Neural cell (in vitro differentiated cells): ENCODE data around the gene U2SURP. TPM values are rescaled to one million over a fixed set of nuclear protein-coding genes. Genes with fewer than 3 reads are reported as not detected.

ENCODE experiments used
- H2AFZ ChIP-seq: fragments of 200-600, 300-800 bp; sonication (generic), shearing (Covaris generic); 2 replicates; pipeline ENCODE4 v1.6.0; 2014; ENCODE audit warnings: low read depth, mild to moderate bottlenecking, antibody characterized with exemption, low read length, moderate library complexity
- H3F3A ChIP-seq: fragments of 200-600 bp; shearing (Covaris generic); 2 replicates; pipeline ENCODE4 v1.6.1; 2016; ENCODE audit warnings: mild to moderate bottlenecking, moderate library complexity, mixed read lengths, antibody characterized with exemption, low read length; ENCODE audit not compliant: insufficient read depth, poor library complexity, severe bottlenecking
- H3K27ac ChIP-seq: fragments of 200-600, 300-800 bp; sonication (generic), shearing (Covaris generic); 2 replicates; pipeline ENCODE4 v1.5.1; 2014; ENCODE audit warnings: mild to moderate bottlenecking, low read length, moderate library complexity
- H3K27me3 ChIP-seq: fragments of 300-800, 200-600 bp; sonication (generic), shearing (Covaris generic); 2 replicates; pipeline ENCODE4 v1.6.0; 2014; ENCODE audit warnings: mild to moderate bottlenecking, low read depth, low read length, moderate library complexity; ENCODE audit not compliant: insufficient read depth
- H3K36me3 ChIP-seq: fragments of 300-800, 200-600 bp; sonication (generic), shearing (Covaris generic); 2 replicates; pipeline ENCODE4 v1.5.1; 2014; ENCODE audit warnings: mild to moderate bottlenecking, antibody characterized with exemption, low read length, moderate library complexity; ENCODE audit not compliant: insufficient read depth
- H3K4me2 ChIP-seq: fragments of 300-800, 200-600 bp; sonication (generic), shearing (Covaris generic); 2 replicates; pipeline ENCODE4 v1.6.0; 2014; ENCODE audit warnings: mild to moderate bottlenecking, low read length
- H3K4me3 ChIP-seq: fragments of 300-800, 200-600 bp; sonication (generic), shearing (Covaris generic); 2 replicates; pipeline ENCODE4 v1.5.1; 2014; ENCODE audit warnings: mild to moderate bottlenecking, low read length, moderate library complexity
- H3K79me2 ChIP-seq: fragments of 200-600 bp; shearing (Covaris generic); replicated peaks from 2 replicates; pipeline ENCODE4 v1.6.0; 2014; ENCODE audit warnings: mild to moderate bottlenecking, low read length, moderate library complexity; ENCODE audit not compliant: insufficient read depth
- H3K9ac ChIP-seq: fragments of 300-800, 200-600 bp; sonication (generic), shearing (Covaris generic); 2 replicates; pipeline ENCODE4 v1.6.1; 2016; ENCODE audit warnings: mild to moderate bottlenecking, low read length, mixed read lengths
- H3K9me2 ChIP-seq: fragments of 200-600 bp; shearing (Covaris generic); 2 replicates; pipeline ENCODE4 v1.6.1; 2016; ENCODE audit warnings: mild to moderate bottlenecking, low read length, mixed read lengths; ENCODE audit not compliant: insufficient read depth
- H3K9me3 ChIP-seq: fragments of 200-600, 300-800 bp; sonication (generic), shearing (Covaris generic); 2 replicates; pipeline ENCODE4 v1.6.1; 2016; ENCODE audit warnings: mild to moderate bottlenecking, mixed run types, low read length, moderate library complexity, mixed read lengths
- H4K20me1 ChIP-seq: fragments of 200-600 bp; shearing (Covaris generic); 2 replicates; pipeline ENCODE4 v1.6.1; 2016; ENCODE audit warnings: mild to moderate bottlenecking, mixed run types; ENCODE audit not compliant: insufficient read depth
- EP300 ChIP-seq: fragments of 450-650 bp; conservative IDR thresholded peaks from 2 replicates; pipeline ENCODE4 v1.6.1; 2014; ENCODE audit warnings: antibody characterized with exemption, mild to moderate bottlenecking, moderate library complexity; ENCODE audit not compliant: poor library complexity, severe bottlenecking
- EZH2 ChIP-seq: fragments of 200-600, 300-800 bp; shearing (Covaris generic), sonication (generic); IDR thresholded peaks from 2 replicates; pipeline ENCODE4 v1.6.1; 2014; ENCODE audit warnings: antibody characterized with exemption, low read length, borderline replicate concordance, mild to moderate bottlenecking; ENCODE audit not compliant: insufficient read depth, poor library complexity, severe bottlenecking
- MXI1 ChIP-seq: fragments of 450-650 bp; conservative IDR thresholded peaks from 2 replicates; pipeline ENCODE4 v1.6.1; 2014; ENCODE audit warnings: antibody characterized with exemption, mild to moderate bottlenecking; ENCODE audit not compliant: poor library complexity, severe bottlenecking
- POLR2AphosphoS5 ChIP-seq: IDR thresholded peaks from 2 replicates; pipeline ENCODE4 v1.6.1; 2012
- REST ChIP-seq: IDR thresholded peaks from 2 replicates; pipeline ENCODE4 v1.6.1; 2012; ENCODE audit warnings: borderline replicate concordance
- SMC3 ChIP-seq: fragments of 450-650 bp; conservative IDR thresholded peaks from 2 replicates; pipeline ENCODE4 v1.6.1; 2014; ENCODE audit warnings: antibody characterized with exemption, mild to moderate bottlenecking, moderate library complexity; ENCODE audit not compliant: poor library complexity
- TAF1 ChIP-seq: IDR thresholded peaks from 2 replicates; pipeline ENCODE4 v1.6.1; 2012; ENCODE audit warnings: low read depth
- polyA plus RNA-seq: library from polyadenylated mRNA; depleted of rRNA; stranded (reverse); fragments of >200 nt; gene quantifications from 2 replicates; pipeline ENCODE4 v1.2.3, GENCODE V29; 2014
- TF ChIP-seq, protein P1 (sequence below): fragments of 450-650 bp; IDR thresholded peaks from 2 replicates; pipeline ENCODE4 v1.5.1; 2014; ENCODE audit warnings: antibody characterized with exemption, mild to moderate bottlenecking, moderate library complexity; ENCODE audit not compliant: poor library complexity, severe bottlenecking

The U2SURP gene
- polyA plus RNA-seq, 1 donor from 2014 or later, result 159 TPM

DNA sequence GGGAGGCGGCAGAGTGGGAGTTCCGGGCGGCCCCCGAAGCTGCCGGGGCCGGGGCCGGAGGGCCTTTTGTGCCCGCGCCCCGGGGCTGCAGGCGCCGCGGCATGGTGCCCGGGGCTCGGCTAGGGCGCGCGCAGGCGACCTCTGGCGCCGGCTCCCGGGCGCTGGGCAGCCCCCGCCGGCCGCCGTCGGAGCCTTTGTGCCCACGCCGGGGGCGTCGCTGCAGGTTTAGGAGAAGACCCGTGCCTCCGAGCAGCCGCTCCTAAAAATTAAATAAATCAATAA is 38.2 kb upstream of the U2SURP start:
- Histone ChIP-seq H2AFZ (peak overlapping the region; percentile 7), H3K9ac (peak overlapping the region; percentile 78), H3K27ac (no peak overlapping the region), H3F3A (no peaks in the 10 kb centered on the region), H3K36me3 (no peaks in the 10 kb centered on the region), H3K79me2 (no peaks in the 10 kb centered on the region), H3K9me2 (no peaks in the 10 kb centered on the region), H3K27me3 (no peaks in the 10 kb centered on the region), H3K4me3 (peak overlapping the region; percentile 86), H3K4me2 (no peak overlapping the region), H4K20me1 (no peaks in the 10 kb centered on the region), H3K9me3 (no peaks in the 10 kb centered on the region)
- TF ChIP-seq POLR2AphosphoS5 (no peak), SMC3 (no peak), REST (no peak), TAF1 (no peak), EZH2 (no peak), EP300 (no peak)
- TF ChIP-seq, protein P1, sequence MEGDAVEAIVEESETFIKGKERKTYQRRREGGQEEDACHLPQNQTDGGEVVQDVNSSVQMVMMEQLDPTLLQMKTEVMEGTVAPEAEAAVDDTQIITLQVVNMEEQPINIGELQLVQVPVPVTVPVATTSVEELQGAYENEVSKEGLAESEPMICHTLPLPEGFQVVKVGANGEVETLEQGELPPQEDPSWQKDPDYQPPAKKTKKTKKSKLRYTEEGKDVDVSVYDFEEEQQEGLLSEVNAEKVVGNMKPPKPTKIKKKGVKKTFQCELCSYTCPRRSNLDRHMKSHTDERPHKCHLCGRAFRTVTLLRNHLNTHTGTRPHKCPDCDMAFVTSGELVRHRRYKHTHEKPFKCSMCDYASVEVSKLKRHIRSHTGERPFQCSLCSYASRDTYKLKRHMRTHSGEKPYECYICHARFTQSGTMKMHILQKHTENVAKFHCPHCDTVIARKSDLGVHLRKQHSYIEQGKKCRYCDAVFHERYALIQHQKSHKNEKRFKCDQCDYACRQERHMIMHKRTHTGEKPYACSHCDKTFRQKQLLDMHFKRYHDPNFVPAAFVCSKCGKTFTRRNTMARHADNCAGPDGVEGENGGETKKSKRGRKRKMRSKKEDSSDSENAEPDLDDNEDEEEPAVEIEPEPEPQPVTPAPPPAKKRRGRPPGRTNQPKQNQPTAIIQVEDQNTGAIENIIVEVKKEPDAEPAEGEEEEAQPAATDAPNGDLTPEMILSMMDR, result no peak

DNA sequence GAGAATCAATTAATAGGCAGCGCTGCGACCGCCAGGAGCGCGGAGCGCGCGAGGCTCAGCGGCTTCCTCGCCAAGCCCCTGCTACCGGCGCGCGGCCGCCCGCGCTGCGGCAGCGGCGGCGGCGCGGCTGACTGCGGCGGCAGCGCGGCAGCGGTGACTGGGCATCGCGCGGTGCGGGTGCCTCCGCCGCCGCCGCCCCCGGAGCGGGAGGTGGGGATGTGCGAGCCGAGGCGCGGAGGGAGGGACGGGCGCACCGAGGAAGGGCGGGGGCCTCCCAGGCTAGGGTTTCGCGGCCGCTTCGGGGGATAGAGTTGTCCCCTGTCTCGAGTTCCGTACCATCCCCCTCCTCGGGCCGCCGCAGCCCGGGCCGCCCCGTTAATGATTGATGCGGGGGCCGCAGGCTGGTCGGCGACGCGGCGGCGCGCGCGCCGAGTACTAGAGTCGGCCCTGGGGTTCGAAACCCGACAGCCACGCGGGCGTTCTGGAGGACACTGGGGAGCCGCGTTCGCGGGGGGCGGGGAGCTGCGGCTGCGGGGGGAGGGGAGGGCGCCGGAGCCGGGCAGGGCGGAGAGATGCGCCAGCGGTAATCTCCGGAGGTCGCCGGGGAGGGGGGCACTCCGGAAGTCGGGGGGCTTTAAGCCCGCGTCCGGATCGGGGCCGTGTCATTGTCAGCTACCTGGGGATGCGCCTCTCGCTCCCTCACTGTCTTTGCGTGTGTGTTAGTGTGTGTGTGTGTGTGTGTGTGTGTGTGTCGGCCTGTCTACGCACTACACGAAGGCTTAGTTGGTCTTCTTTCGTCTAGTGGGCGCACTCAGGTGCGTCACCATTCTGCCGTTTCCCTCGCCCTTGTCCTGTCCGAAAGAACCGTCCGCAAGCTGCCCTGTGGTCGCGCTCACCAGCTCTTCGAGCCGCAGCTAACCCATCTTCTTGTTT is 37.6 kb upstream of the U2SURP start, which contains the start of gene PAQR9:
Gene PAQR9, minus strand, starts transcription at position 159 of the 933 bp plus-strand sequence. CDS start 338 bp downstream, outside the sequence.
- peak within 1 kb of the TSS; percentile 61 for H3K27ac ChIP-seq
- H3K36me3 ChIP-seq, result no peaks in the 10 kb centered on the region
- H3K4me3 ChIP-seq, result peak within 1 kb of the TSS; percentile 86
- peak; percentile 74 for TF ChIP-seq POLR2AphosphoS5
- no peak for TF ChIP-seq TAF1
- TF ChIP-seq EP300, result peak; percentile 3
- no peak for TF ChIP-seq SMC3
- no peaks in the 10 kb centered on the region for H3K9me3 ChIP-seq
- H3K27me3 ChIP-seq, result no peaks in the 10 kb centered on the region
- H3K9me2 ChIP-seq, result no peaks in the 10 kb centered on the region
- H3K79me2 ChIP-seq, result no peaks in the 10 kb centered on the region
- peak within 1 kb of the TSS; percentile 78 for H3K9ac ChIP-seq
- H4K20me1 ChIP-seq, result no peaks in the 10 kb centered on the region
- H3F3A ChIP-seq, result no peaks in the 10 kb centered on the region
- H2AFZ ChIP-seq, result peak within 1 kb of the TSS; percentile 78
- peak within 1 kb of the TSS; percentile 59 for H3K4me2 ChIP-seq

DNA sequence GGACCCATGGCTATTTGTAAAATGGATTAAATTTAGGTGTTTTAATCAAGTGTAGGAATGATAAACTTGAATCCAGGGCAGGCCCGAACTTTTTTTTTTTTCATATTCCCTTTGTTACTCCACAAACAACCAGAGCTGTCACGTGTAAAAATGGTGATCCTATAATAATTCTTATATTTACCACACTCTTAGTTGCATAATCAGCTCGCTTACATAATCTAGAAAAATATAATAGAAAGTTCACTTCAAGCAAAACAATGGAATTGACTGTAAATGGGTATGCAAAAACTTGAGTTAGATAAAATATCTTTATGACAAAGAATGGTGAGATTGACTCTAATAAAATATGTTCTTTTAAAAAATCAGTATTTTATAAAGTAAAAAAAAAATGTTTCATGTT is 35.8 kb upstream of the U2SURP start:
- H2AFZ ChIP-seq, result no peak overlapping the region
- no peaks in the 10 kb centered on the region for H3K9me3 ChIP-seq
- no peaks in the 10 kb centered on the region for H3K36me3 ChIP-seq
- H3K79me2 ChIP-seq, result no peaks in the 10 kb centered on the region
- H4K20me1 ChIP-seq, result no peaks in the 10 kb centered on the region
- no peak overlapping the region for H3K9ac ChIP-seq
- no peak overlapping the region for H3K27ac ChIP-seq
- H3K9me2 ChIP-seq, result no peaks in the 10 kb centered on the region
- H3F3A ChIP-seq, result no peaks in the 10 kb centered on the region
- H3K27me3 ChIP-seq, result no peaks in the 10 kb centered on the region
- TF ChIP-seq REST (no peak), EP300 (no peak), TAF1 (no peak), EZH2 (no peak), POLR2AphosphoS5 (no peak), MXI1 (no peak), SMC3 (no peak)
- TF ChIP-seq, protein P1, result no peak
- no peak overlapping the region for H3K4me3 ChIP-seq
- H3K4me2 ChIP-seq, result no peak overlapping the region
